Mesenteric fat pad (tissue), 1 donor: ENCODE measurements around the gene CDC42BPA. TPM values are rescaled to one million over a fixed set of nuclear protein-coding genes. Genes with fewer than 3 reads are reported as not detected.
"Not testable (repeated sequence)": the region's sequence is repeated elsewhere in the genome, so short reads cannot be mapped to it uniquely, and the experiment has no call there.

ENCODE experiments used
- DNase-seq: peaks from one replicate; pipeline ENCODE4 v3.0.0-alpha.2; 2020; ENCODE audit warnings: low spot score
- total RNA-seq: library from RNA; stranded (reverse); fragmentation: NEBNext Ultra II Directional; extraction: Animal tissue kit (Norgen Biotek cat#: 25700); gene quantifications from one replicate; pipeline ENCODE4 v1.2.1, GENCODE V29; 2021
- donor health status: DM: yes; HTN: yes; CAD: no.

The CDC42BPA gene
- total RNA-seq, 1 donor from 2014 or later, result 42.5 TPM

GRCh38 chr1:226966683-226967082 is 351.6 kb downstream of the CDC42BPA start:
- no peak for DNase-seq

GRCh38 chr1:226965581-226966440 is 352.5 kb downstream of the CDC42BPA start:
- no peak for DNase-seq

- no peak for DNase-seq
Observed at GRCh38 chr1:226964611-226965486, 353.4 kb downstream of the CDC42BPA start.

GRCh38 chr1:226964068-226964425 is 354.2 kb downstream of the CDC42BPA start:
- DNase-seq, result no peak

- DNase-seq, result no peak
Observed at GRCh38 chr1:226962421-226963391, 355.6 kb downstream of the CDC42BPA start.

- no peak for DNase-seq
Observed at GRCh38 chr1:226960944-226961765, 357.1 kb downstream of the CDC42BPA start.

GRCh38 chr1:226960256-226960655 is 358.0 kb downstream of the CDC42BPA start:
- no peak for DNase-seq

- DNase-seq, result peak; percentile 80
Observed at GRCh38 chr1:226958300-226958699, 360.0 kb downstream of the CDC42BPA start.

GRCh38 chr1:226957714-226958113 is 360.6 kb downstream of the CDC42BPA start:
- peak; percentile 24 for DNase-seq

- peak; percentile 41 for DNase-seq
Observed at GRCh38 chr1:226956942-226957713, 361.2 kb downstream of the CDC42BPA start.

GRCh38 chr1:226955857-226956256 is 362.4 kb downstream of the CDC42BPA start:
- DNase-seq, result not testable (repeated sequence)

- peak; percentile 64 for DNase-seq
Observed at GRCh38 chr1:226954777-226955176, 363.5 kb downstream of the CDC42BPA start.

GRCh38 chr1:226954337-226954736 is 364.0 kb downstream of the CDC42BPA start:
- DNase-seq, result peak; percentile 51

GRCh38 chr1:226953175-226953800 is 365.0 kb downstream of the CDC42BPA start:
- DNase-seq, result peak; percentile 60

GRCh38 chr1:226952118-226952441 is 366.2 kb downstream of the CDC42BPA start:
- peak; percentile 47 for DNase-seq

- peak; percentile 14 for DNase-seq
Observed at GRCh38 chr1:226951286-226952117, 366.8 kb downstream of the CDC42BPA start.

GRCh38 chr1:226950871-226951270 is 367.4 kb downstream of the CDC42BPA start:
- DNase-seq, result peak; percentile 53

- no peak for DNase-seq
Observed at GRCh38 chr1:226950316-226950715, 368.0 kb downstream of the CDC42BPA start.
